GM18867 (cell line): Measurements from ENCODE around the gene GOLGA7B.

Experiments used
- ATAC-seq: cut with Tn5 transposase; IDR thresholded peaks from one replicate; pipeline ENCODE4 v1.9.1; 2021; ENCODE audit warnings: mild to moderate bottlenecking, moderate library complexity; ENCODE audit not compliant: unreplicated experiment

GOLGA7B gene

GRCh38 chr10:97849687-97850402, at the start of gene GOLGA7B:
GOLGA7B (plus strand) TSS chr10:97849843; CDS start chr10:97850304, 461 bp downstream.
- ATAC-seq: peak; percentile 71

- no peak for ATAC-seq
Observed at GRCh38 chr10:97800474-97800873, 49.2 kb upstream of the GOLGA7B start.

- ATAC-seq: no peak
Observed at GRCh38 chr10:97801422-97801821, 48.2 kb upstream of the GOLGA7B start.

GRCh38 chr10:97805096-97805884, 44.4 kb upstream of the GOLGA7B start:
- no peak for ATAC-seq

- no peak for ATAC-seq
Observed at GRCh38 chr10:97805949-97806348, 43.7 kb upstream of the GOLGA7B start.

- no peak for ATAC-seq
Observed at GRCh38 chr10:97810446-97810845, 39.2 kb upstream of the GOLGA7B start.

GRCh38 chr10:97811958-97812357, 37.7 kb upstream of the GOLGA7B start:
- ATAC-seq: no peak

- ATAC-seq: no peak
Observed at GRCh38 chr10:97812696-97813095, 36.9 kb upstream of the GOLGA7B start.

- ATAC-seq: no peak
Observed at GRCh38 chr10:97813311-97813710, 36.3 kb upstream of the GOLGA7B start.

- ATAC-seq: no peak
Observed at GRCh38 chr10:97814996-97815395, 34.6 kb upstream of the GOLGA7B start.

GRCh38 chr10:97816609-97817008, 33.0 kb upstream of the GOLGA7B start:
- ATAC-seq: no peak

GRCh38 chr10:97818572-97818971, 31.1 kb upstream of the GOLGA7B start:
- ATAC-seq: no peak

- ATAC-seq: no peak
Observed at GRCh38 chr10:97820096-97820704, 29.4 kb upstream of the GOLGA7B start.

- ATAC-seq: no peak
Observed at GRCh38 chr10:97821308-97822038, 28.2 kb upstream of the GOLGA7B start.

- ATAC-seq: no peak
Observed at GRCh38 chr10:97822261-97822687, 27.4 kb upstream of the GOLGA7B start.

- ATAC-seq: no peak
Observed at GRCh38 chr10:97823734-97824133, 25.9 kb upstream of the GOLGA7B start.

- ATAC-seq: no peak
Observed at GRCh38 chr10:97825020-97825760, 24.5 kb upstream of the GOLGA7B start.

- ATAC-seq: no peak
Observed at GRCh38 chr10:97826892-97827291, 22.8 kb upstream of the GOLGA7B start.

GRCh38 chr10:97827702-97828291, 21.8 kb upstream of the GOLGA7B start:
- no peak for ATAC-seq

- no peak for ATAC-seq
Observed at GRCh38 chr10:97828721-97829120, 20.9 kb upstream of the GOLGA7B start.
